GM12878 (cell line): ENCODE data around the gene TFB1M. TPM values are rescaled to one million over a fixed set of nuclear protein-coding genes. Genes with fewer than 3 reads are reported as not detected.

Experiments
- ATAC-seq: fragments of 200-7000 bp; cut with Tn5 transposase; 3 replicates; pipeline ENCODE4 v1.9.1; 2020; ENCODE audit warnings: mild to moderate bottlenecking, moderate library complexity
- BruUV-seq: library from RNA; stranded (reverse); fragments of 400-500 nt; replicated peaks from 2 replicates; lab custom pipeline; 2021; lab: Mats Ljungman, UMichigan
- CTCF ChIA-PET: fragments of 300-600 bp; sonication (Branson Sonifier 250); formaldehyde crosslinking; extraction: SDS; loops from one replicate; lab custom pipeline; 2021; ENCODE audit warnings: inconsistent platforms; lab: Yijun Ruan, JAX
- POLR2A ChIA-PET: fragments of 350-600 bp; formaldehyde crosslinking; extraction: SDS; loops from one replicate; lab custom pipeline; 2021; ENCODE audit warnings: inconsistent platforms; lab: Charles Lee
- RAD21 ChIA-PET: fragments of 300-600 bp; sonication (Branson Sonifier 250); formaldehyde crosslinking; loops from one replicate; lab custom pipeline; 2023; ENCODE audit warnings: antibody characterized with exemption; ENCODE audit not compliant: unreplicated experiment; lab: Charles Lee
- SMC1A ChIA-PET: fragments of 300-600 bp; sonication (Branson Sonifier 250); formaldehyde crosslinking; loops from one replicate; lab custom pipeline; 2023; ENCODE audit not compliant: unreplicated experiment, uncharacterized antibody; lab: Charles Lee
- DNase-seq: peaks from one replicate; pipeline ENCODE4 v3.0.0-alpha.2; 2011; ENCODE audit warnings: low read depth, low spot score
- FAIRE-seq: peaks from 3 replicates; lab custom pipeline; 2011; peaks lifted over from hg19 to GRCh38; lab: Jason Lieb, UNC
- H2AFZ ChIP-seq: 2 replicates; pipeline ENCODE4 v1.6.0; 2011; ENCODE audit warnings: low read depth, low read length, control low read depth; ENCODE audit not compliant: control insufficient read depth
- H3K27ac ChIP-seq: 2 replicates; pipeline ENCODE4 v1.5.1; 2011; ENCODE audit warnings: control low read depth; ENCODE audit not compliant: control insufficient read depth, insufficient read depth
- H3K27me3 ChIP-seq, 2 experiments: replicated peaks in 1 of 2; 2 replicates each; pipeline versions ENCODE4 v1.6.0 to v1.6.1; 2011; ENCODE audit warnings: low read length in 1 of 2; ENCODE audit not compliant: control insufficient read depth in 2 of 2, insufficient read depth in 2 of 2
- H3K36me3 ChIP-seq, 2 experiments: 2 replicates each; pipeline ENCODE4 v1.5.1; 2011; ENCODE audit warnings: low read length in 1 of 2; ENCODE audit not compliant: control insufficient read depth in 2 of 2, insufficient read depth in 2 of 2
- H3K4me1 ChIP-seq: 2 replicates; pipeline ENCODE4 v1.6.1; 2011; ENCODE audit warnings: mild to moderate bottlenecking, low read length, moderate library complexity, mixed read lengths; ENCODE audit not compliant: control insufficient read depth, insufficient read depth
- H3K4me2 ChIP-seq: 2 replicates; pipeline ENCODE4 v1.6.0; 2011; ENCODE audit warnings: control low read depth; ENCODE audit not compliant: control insufficient read depth, insufficient read depth
- H3K4me3 ChIP-seq: fragments of 200-600 bp; sonication (generic); 2 replicates; pipeline ENCODE4 v1.5.1; 2016
- H3K79me2 ChIP-seq: 2 replicates; pipeline ENCODE4 v1.6.0; 2011; ENCODE audit warnings: low read length; ENCODE audit not compliant: control insufficient read depth, insufficient read depth
- H3K9ac ChIP-seq: 2 replicates; pipeline ENCODE4 v1.8.0; 2011; ENCODE audit warnings: low read length, control low read depth, mixed read lengths; ENCODE audit not compliant: control insufficient read depth, insufficient read depth
- H3K9me3 ChIP-seq: replicated peaks from 3 replicates; pipeline ENCODE4 v1.5.1; 2011; ENCODE audit warnings: mild to moderate bottlenecking, low read length; ENCODE audit not compliant: control insufficient read depth, insufficient read depth
- H4K20me1 ChIP-seq: 2 replicates; pipeline ENCODE4 v1.6.0; 2011; ENCODE audit not compliant: control insufficient read depth, insufficient read depth
- YBX1 ChIP-seq: fragments of 450-650 bp; IDR thresholded peaks from 2 replicates; pipeline ENCODE4 v1.6.1; 2016; ENCODE audit warnings: antibody characterized with exemption
- ZBTB40 ChIP-seq: fragments of 450-650 bp; IDR thresholded peaks from 2 replicates; pipeline ENCODE4 v1.6.1; 2016; ENCODE audit warnings: mild to moderate bottlenecking, moderate library complexity, borderline replicate concordance
- WGBS: methylation state at CpG from one replicate; pipeline ENCODE4 v1.1.6; 2016; ENCODE audit warnings: low lambda C conversion rate; ENCODE audit not compliant: insufficient replicate concordance, insufficient coverage; ENCODE audit errors: missing lambda C conversion rate; 5-methylcytosine and 5-hydroxymethylcytosine counted together
- in situ Hi-C: fragments of 300-500 bp; cut with MboI; formaldehyde crosslinking; loops from 9 replicates; pipeline ENCODE4 v1.14.3; 2018; ENCODE audit warnings: mixed read lengths
- intact Hi-C: fragments of 100-400 bp; cut with micrococcal nuclease; formaldehyde crosslinking; loops from one replicate; pipeline ENCODE4 v1.14.2; 2022; ENCODE audit not compliant: unreplicated experiment
- polyA plus RNA-seq, 11 experiments: library from polyadenylated mRNA; depleted of rRNA in 4 of 11; unstranded in 6 of 11; stranded (reverse) in 5 of 11; fragments of >200 nt; fragmentation: Nextera tagmentation in 4 of 11; fragmentation: Illumina TruSeq in 1 of 11; extraction: Ambion mirVana in 4 of 11; extraction: Trizol in 1 of 11; gene quantifications; 1 replicate in 1 of 11; 2 replicates in 10 of 11; pipeline versions ENCODE4 v1.2.1 to v1.2.3, GENCODE V29; 2011 to 2016; ENCODE audit warnings: inconsistent platforms in 2 of 11, missing spikeins in 2 of 11, low read depth in 1 of 11
- total RNA-seq, 4 experiments: library from RNA; depleted of rRNA in 3 of 4; stranded (reverse); fragments of >200 nt in 3 of 4; fragmentation: Illumina TruSeq in 1 of 4; extraction: Trizol in 1 of 4; gene quantifications; 2 replicates each; pipeline versions ENCODE4 v1.2.1 to v1.2.3, GENCODE V29; 2013 to 2021

TFB1M gene
- total and polyA plus RNA-seq, 10 of the 15 experiments (the other 5 are each of a cell fraction or from before 2014, with no cell fraction given) = 29.9 to 117 (median 41.3) TPM

GRCh38 chr6:155262655-155263054 is 51.6 kb downstream of the TFB1M start:
- DNase-seq (no peak), ATAC-seq (no peak), FAIRE-seq (no peak)
- CTCF ChIA-PET = interaction anchor here (1.0 to 1.7 kb wide), 4 partner anchors 14 to 87 kb away, joined by 3 to 4 read pairs (median 3); no protein-coding TSS in a partner anchor
- WGBS = 91% methylated on average over 4 of the region's 4 CpGs
- Histone ChIP-seq H4K20me1 (no peaks in the 10 kb centered on the region), H2AFZ (no peak overlapping the region), H3K4me3 (no peak overlapping the region), H3K9ac (no peak overlapping the region), H3K36me3 (peaks cover 8 to 15% of the 10 kb centered on the region in 2 experiments; a peak in 3 of 4 replicates), H3K79me2 (no peaks in the 10 kb centered on the region), H3K27ac (no peak overlapping the region), H3K4me1 (peaks cover 17% of the 10 kb centered on the region), H3K9me3 (no peaks in the 10 kb centered on the region), H3K4me2 (no peak overlapping the region), H3K27me3 (no peaks in the 10 kb centered on the region)
- no peak for TF ChIP-seq YBX1
- peak; percentile 75 for TF ChIP-seq ZBTB40
- RAD21 ChIA-PET = interaction anchor here (1.4 to 2.3 kb wide), 2 partner anchors 14 to 86 kb away, joined by 5 read pairs; no protein-coding TSS in a partner anchor
- POLR2A ChIA-PET = no interaction called here
- intact Hi-C loops (no loop called here), in situ Hi-C loops (no loop called here)
- SMC1A ChIA-PET = interaction anchor here (1.1 to 2.8 kb wide), 6 partner anchors 9 to 85 kb away, joined by 3 to 10 read pairs (median 5); no protein-coding TSS in a partner anchor
- BruUV-seq = no TSS peak
